ENCODE measurements around the gene TXNL4A.

Gene TXNL4A

GRCh38 chr18:79931475-79931874 is 56.9 kb downstream of the TXNL4A start:
- TF ChIP-seq EP300 (IDR thresholded peaks at IDR 0.05; ENCODE audit: borderline replicate concordance) (no peak), TEAD4 (IDR thresholded peaks at IDR 0.05) (no peak), USF1 (IDR thresholded peaks at IDR 0.05) (no peak), NFIC (IDR thresholded peaks at IDR 0.05) (no peak), REST (IDR thresholded peaks at IDR 0.05; ENCODE audit: low read depth) (no peak), RAD21 (IDR thresholded peaks at IDR 0.05; ENCODE audit: low read depth) (no peak)

GRCh38 chr18:79930020-79930642 is 58.2 kb downstream of the TXNL4A start:
- TF ChIP-seq ZBTB7A (IDR thresholded peaks at IDR 0.05; ENCODE audit: low read depth), result no peak
- TF ChIP-seq YY1 (IDR thresholded peaks at IDR 0.05; ENCODE audit: low read depth), result no peak
- TF ChIP-seq TCF12 (IDR thresholded peaks at IDR 0.05; ENCODE audit: low read depth), result no peak
- TF ChIP-seq TEAD4 (IDR thresholded peaks at IDR 0.05), result no peak
- TF ChIP-seq USF1 (IDR thresholded peaks at IDR 0.05), result peak; percentile 23; the same call in 1 of the 2 replicates
- TF ChIP-seq TAF1 (IDR thresholded peaks at IDR 0.05; ENCODE audit: low read depth), result no peak

- TF ChIP-seq REST (IDR thresholded peaks at IDR 0.05; ENCODE audit: low read depth) (no peak), EGR1 (IDR thresholded peaks at IDR 0.05) (no peak), TEAD4 (IDR thresholded peaks at IDR 0.05) (no peak), MAX (IDR thresholded peaks at IDR 0.05) (no peak), CREB1 (IDR thresholded peaks at IDR 0.05; ENCODE audit: low read depth) (no peak), NFIC (IDR thresholded peaks at IDR 0.05) (no peak), YY1 (IDR thresholded peaks at IDR 0.05; ENCODE audit: low read depth) (no peak), RAD21 (IDR thresholded peaks at IDR 0.05; ENCODE audit: low read depth) (no peak), TCF12 (IDR thresholded peaks at IDR 0.05; ENCODE audit: low read depth) (no peak), CEBPB (IDR thresholded peaks at IDR 0.05) (no peak)
Observed at GRCh38 chr18:79928563-79928960, 59.8 kb downstream of the TXNL4A start.

- no peak for TF ChIP-seq TCF12 (IDR thresholded peaks at IDR 0.05; ENCODE audit: low read depth)
- TF ChIP-seq MAX (IDR thresholded peaks at IDR 0.05), result no peak
- no peak for TF ChIP-seq TEAD4 (IDR thresholded peaks at IDR 0.05)
- TF ChIP-seq CREB1 (IDR thresholded peaks at IDR 0.05; ENCODE audit: low read depth), result no peak
- no peak for TF ChIP-seq CEBPB (IDR thresholded peaks at IDR 0.05)
- no peak for TF ChIP-seq TAF1 (IDR thresholded peaks at IDR 0.05; ENCODE audit: low read depth)
- TF ChIP-seq RAD21 (IDR thresholded peaks at IDR 0.05; ENCODE audit: low read depth), result no peak
- no peak for TF ChIP-seq USF1 (IDR thresholded peaks at IDR 0.05)
- TF ChIP-seq REST (IDR thresholded peaks at IDR 0.05; ENCODE audit: low read depth), result no peak
- no peak for TF ChIP-seq FOXM1 (IDR thresholded peaks at IDR 0.05; ENCODE audit: borderline replicate concordance, low read depth)
- TF ChIP-seq YY1 (IDR thresholded peaks at IDR 0.05; ENCODE audit: low read depth), result no peak
- TF ChIP-seq EGR1 (IDR thresholded peaks at IDR 0.05), result no peak
- TF ChIP-seq EP300 (IDR thresholded peaks at IDR 0.05; ENCODE audit: borderline replicate concordance), result no peak
- TF ChIP-seq ZBTB7A (IDR thresholded peaks at IDR 0.05; ENCODE audit: low read depth), result no peak
- TF ChIP-seq NFIC (IDR thresholded peaks at IDR 0.05), result no peak
Observed at GRCh38 chr18:79927607-79928562, 60.5 kb downstream of the TXNL4A start.

All from Ishikawa (cell line).